GM21447 (cell line): ENCODE measurements around the gene ADPRM.

Experiments
- ATAC-seq: cut with Tn5 transposase; IDR thresholded peaks from one replicate; pipeline ENCODE4 v1.9.1; 2021; ENCODE audit not compliant: unreplicated experiment

The ADPRM gene

GRCh38 chr17:10738521-10739258 lies 41.3 kb downstream of the ADPRM start:
- no peak for ATAC-seq

- ATAC-seq, result no peak
These were observed 42.0 kb downstream of the ADPRM start for GRCh38 chr17:10739386-10739785.

GRCh38 chr17:10741416-10742135 lies 44.2 kb downstream of the ADPRM start:
- ATAC-seq, result no peak

- no peak for ATAC-seq
These were observed 45.0 kb downstream of the ADPRM start for GRCh38 chr17:10742431-10742830.

GRCh38 chr17:10743316-10744009 lies 46.1 kb downstream of the ADPRM start:
- no peak for ATAC-seq

GRCh38 chr17:10744501-10745000 lies 47.2 kb downstream of the ADPRM start:
- ATAC-seq, result no peak

- ATAC-seq, result no peak
These were observed 47.8 kb downstream of the ADPRM start for GRCh38 chr17:10745231-10745630.

- ATAC-seq, result no peak
These were observed 51.3 kb downstream of the ADPRM start for GRCh38 chr17:10748531-10749181.

- ATAC-seq, result no peak
These were observed 52.8 kb downstream of the ADPRM start for GRCh38 chr17:10750210-10750609.

GRCh38 chr17:10751563-10751962 lies 54.2 kb downstream of the ADPRM start:
- ATAC-seq, result no peak

GRCh38 chr17:10752696-10753095 lies 55.3 kb downstream of the ADPRM start:
- no peak for ATAC-seq

GRCh38 chr17:10754109-10754508 lies 56.7 kb downstream of the ADPRM start:
- no peak for ATAC-seq

- no peak for ATAC-seq
These were observed 57.6 kb downstream of the ADPRM start for GRCh38 chr17:10754861-10755591.

- ATAC-seq, result no peak
These were observed 58.3 kb downstream of the ADPRM start for GRCh38 chr17:10755592-10756127.

- no peak for ATAC-seq
These were observed 58.8 kb downstream of the ADPRM start for GRCh38 chr17:10756185-10756584.

GRCh38 chr17:10756619-10757018 lies 59.2 kb downstream of the ADPRM start:
- no peak for ATAC-seq

- ATAC-seq, result no peak
These were observed 59.7 kb downstream of the ADPRM start for GRCh38 chr17:10757067-10757466.

GRCh38 chr17:10757647-10758046 lies 60.3 kb downstream of the ADPRM start:
- ATAC-seq, result no peak

- no peak for ATAC-seq
These were observed 60.7 kb downstream of the ADPRM start for GRCh38 chr17:10758062-10758461.
